ENCODE measurements around the gene SSUH2. TPM values are rescaled to one million over a fixed set of nuclear protein-coding genes. Genes with fewer than 3 reads are reported as not detected.
"Not testable (repeated sequence)": the region's sequence is repeated elsewhere in the genome, so short reads cannot be mapped to it uniquely, and the experiment has no call there.

SSUH2 gene
- total RNA-seq, 2 experiments from 2014 or later = 0.11 to 0.31 TPM

- H3K4me1 Mint-ChIP-seq (ENCODE audit: low read depth) = no peaks in the 10 kb centered on the region
- CTCF ChIA-PET = no interaction called here
- DNase-seq (no peak), ATAC-seq (no peak)
- H3K27ac Mint-ChIP-seq = no peak overlapping the region
- no peaks in the 10 kb centered on the region for H3K36me3 Mint-ChIP-seq (ENCODE audit: low read depth)
- TF ChIP-seq CTCF (IDR thresholded peaks at IDR 0.05) = no peak
- no peaks in the 10 kb centered on the region for H3K27me3 Mint-ChIP-seq
- H3K9me3 Mint-ChIP-seq = no peaks in the 10 kb centered on the region
- intact Hi-C loops (cut with micrococcal nuclease) = no loop called here
- no peak overlapping the region for H3K4me3 Mint-ChIP-seq
- POLR2A ChIA-PET = no interaction called here
These were observed 34.2 kb upstream of the SSUH2 start for GRCh38 chr3:8678751-8679150.

- ATAC-seq; H3K4me1 Mint-ChIP-seq (ENCODE audit: low read depth); intact Hi-C loops (cut with micrococcal nuclease); H3K27me3 Mint-ChIP-seq; CTCF ChIA-PET; H3K4me3 Mint-ChIP-seq; H3K27ac Mint-ChIP-seq; H3K9me3 Mint-ChIP-seq; DNase-seq; H3K36me3 Mint-ChIP-seq (ENCODE audit: low read depth); POLR2A ChIA-PET: not testable (repeated sequence)
These were observed 32.7 kb upstream of the SSUH2 start for GRCh38 chr3:8677258-8677657.

- H3K9me3 Mint-ChIP-seq; intact Hi-C loops (cut with micrococcal nuclease); DNase-seq; H3K36me3 Mint-ChIP-seq (ENCODE audit: low read depth); H3K4me1 Mint-ChIP-seq (ENCODE audit: low read depth); H3K4me3 Mint-ChIP-seq; H3K27ac Mint-ChIP-seq; POLR2A ChIA-PET; H3K27me3 Mint-ChIP-seq; ATAC-seq; CTCF ChIA-PET: not testable (repeated sequence)
These were observed 31.0 kb upstream of the SSUH2 start for GRCh38 chr3:8675591-8675990.

- ATAC-seq (no peak), DNase-seq (no peak)
- no peak for TF ChIP-seq CTCF (IDR thresholded peaks at IDR 0.05)
- Mint-ChIP-seq H3K27me3 (no peaks in the 10 kb centered on the region), H3K4me1 (ENCODE audit: low read depth) (no peaks in the 10 kb centered on the region), H3K9me3 (no peaks in the 10 kb centered on the region), H3K27ac (no peak overlapping the region), H3K36me3 (ENCODE audit: low read depth) (no peaks in the 10 kb centered on the region), H3K4me3 (no peak overlapping the region)
- ChIA-PET POLR2A (interaction anchor here (0.6 kb wide), 1 partner anchor 387 kb away, joined by 4 read pairs; no protein-coding TSS in a partner anchor), CTCF (interaction anchor here (1.3 kb wide), 1 partner anchor 11 kb away, joined by 3 read pairs; no protein-coding TSS in a partner anchor)
- intact Hi-C loops (cut with micrococcal nuclease) = no loop called here
These were observed 28.6 kb upstream of the SSUH2 start for GRCh38 chr3:8673083-8673737.

- TF ChIP-seq CTCF (IDR thresholded peaks at IDR 0.05) = no peak
- CTCF ChIA-PET = no interaction called here
- POLR2A ChIA-PET = no interaction called here
- no peak for DNase-seq
- H3K27ac Mint-ChIP-seq = no peak overlapping the region
- peaks cover 9% of the 10 kb centered on the region for H3K27me3 Mint-ChIP-seq
- H3K9me3 Mint-ChIP-seq = no peaks in the 10 kb centered on the region
- no peaks in the 10 kb centered on the region for H3K4me1 Mint-ChIP-seq (ENCODE audit: low read depth)
- no peaks in the 10 kb centered on the region for H3K36me3 Mint-ChIP-seq (ENCODE audit: low read depth)
- intact Hi-C loops (cut with micrococcal nuclease) = no loop called here
- no peak overlapping the region for H3K4me3 Mint-ChIP-seq
- ATAC-seq = no peak
These were observed 24.4 kb upstream of the SSUH2 start for GRCh38 chr3:8669019-8669418.

GRCh38 chr3:8668216-8668615 is 23.6 kb upstream of the SSUH2 start:
- H3K27me3 Mint-ChIP-seq = peaks cover 11% of the 10 kb centered on the region
- ATAC-seq (no peak), DNase-seq (no peak)
- no peaks in the 10 kb centered on the region for H3K9me3 Mint-ChIP-seq
- no peaks in the 10 kb centered on the region for H3K36me3 Mint-ChIP-seq (ENCODE audit: low read depth)
- ChIA-PET POLR2A (no interaction called here), CTCF (no interaction called here)
- no peak overlapping the region for H3K4me3 Mint-ChIP-seq
- intact Hi-C loops (cut with micrococcal nuclease) = no loop called here
- H3K27ac Mint-ChIP-seq = no peak overlapping the region
- no peak for TF ChIP-seq CTCF (IDR thresholded peaks at IDR 0.05)
- no peaks in the 10 kb centered on the region for H3K4me1 Mint-ChIP-seq (ENCODE audit: low read depth)
